Endothelial cell of hepatic sinusoid (primary cell): ENCODE results near the gene PGM3.

Source experiments
- in situ Hi-C: cut with HindIII; loops from 2 replicates; pipeline ENCODE4 v1.10.0; 2017; ENCODE audit warnings: low sequenced_read_pairs

Gene PGM3

DNA sequence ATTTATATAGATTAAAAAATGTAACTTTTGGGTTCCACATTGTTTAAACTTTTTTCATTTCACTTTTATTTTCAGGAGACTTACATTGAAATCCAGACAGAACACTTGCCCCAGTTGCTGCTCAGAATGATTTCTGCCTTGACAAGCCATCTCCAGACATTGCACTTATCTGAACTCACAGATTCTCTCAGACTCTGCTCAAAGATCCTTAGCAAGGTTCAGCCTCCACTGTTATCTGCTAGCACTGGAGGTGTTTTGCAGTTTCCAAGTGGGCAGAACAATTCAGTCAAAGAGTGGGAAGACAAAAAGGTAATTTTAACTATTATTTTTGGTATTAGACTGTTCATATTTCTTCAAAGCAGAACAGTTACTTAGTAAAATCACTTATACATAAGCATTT, 67.6 kb downstream of the PGM3 start:
- in situ Hi-C loops = no loop called here

DNA sequence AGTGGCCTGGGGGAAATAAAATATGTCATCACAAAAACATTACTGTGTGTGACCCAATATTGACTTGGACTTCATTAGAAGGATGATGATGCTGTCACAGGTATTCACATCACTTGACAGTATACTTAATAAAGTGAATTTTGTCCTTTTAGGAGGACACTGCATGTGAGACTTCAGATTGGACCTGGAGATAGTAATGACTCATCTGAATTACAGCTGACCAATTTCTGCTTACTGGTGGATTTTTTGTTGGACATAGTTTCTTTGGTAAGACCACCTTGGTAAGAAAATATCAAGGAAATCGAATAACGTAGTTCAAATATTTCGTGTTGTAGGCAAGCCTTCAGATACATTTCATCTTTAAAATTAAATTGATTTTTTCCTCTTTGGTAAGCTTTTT, 68.5 kb downstream of the PGM3 start:
- in situ Hi-C loops = no loop called here

DNA sequence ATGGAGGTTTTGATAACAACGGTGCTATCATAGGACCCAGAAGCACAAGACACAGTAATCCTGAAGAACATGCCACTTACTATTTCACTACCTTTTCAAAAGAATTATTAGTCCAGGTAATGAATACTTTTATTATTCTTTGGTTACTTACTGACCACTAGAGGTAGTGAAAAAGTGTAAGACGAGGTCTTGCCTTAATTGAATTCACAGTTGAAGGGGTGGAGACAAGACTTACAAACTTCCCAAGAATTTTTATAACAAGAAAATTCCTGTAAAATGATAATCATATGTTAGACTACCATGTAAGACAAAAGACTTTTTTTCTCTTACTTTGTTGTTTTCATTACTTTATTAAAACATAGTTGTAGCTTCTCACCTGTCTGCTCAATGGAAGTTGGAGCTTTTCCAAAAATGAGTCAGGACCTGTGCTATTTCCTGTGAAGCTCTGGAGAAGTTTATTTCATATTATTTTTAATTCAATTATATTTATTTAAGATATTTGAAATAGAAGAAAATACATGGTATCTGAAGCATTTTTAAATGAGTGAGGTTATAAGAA, 73.2 kb downstream of the PGM3 start:
- in situ Hi-C loops = no loop called here

DNA sequence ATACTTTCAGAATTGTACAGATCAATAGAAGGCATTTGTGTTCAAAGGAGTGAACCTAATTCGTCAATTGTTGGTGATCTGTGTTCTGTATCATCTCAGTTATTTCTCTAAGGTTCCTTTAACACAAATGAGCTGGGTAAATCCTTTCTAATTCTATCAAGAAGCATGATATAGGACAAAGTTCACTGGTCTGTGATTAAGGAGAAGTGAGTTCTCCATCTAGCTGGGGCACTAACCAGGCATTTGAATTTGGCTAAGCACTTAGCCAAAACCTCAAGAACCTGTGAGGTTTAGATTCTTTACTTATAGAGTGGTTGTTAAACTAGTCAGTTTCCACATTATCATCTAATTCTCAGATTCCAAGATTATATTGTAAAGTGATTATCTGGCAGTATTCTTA, 75.3 kb downstream of the PGM3 start:
- in situ Hi-C loops = no loop called here
